SH-SY5Y (cell line): Measurements from ENCODE around the gene OR6B2.

Experiments
- GATA2 ChIP-seq: IDR thresholded peaks from 2 replicates; pipeline ENCODE4 v1.6.1; 2011; ENCODE audit warnings: mild to moderate bottlenecking, low read depth, low read length
- GATA3 ChIP-seq: IDR thresholded peaks from 2 replicates; pipeline ENCODE4 v1.6.1; 2011; ENCODE audit warnings: low read depth, mild to moderate bottlenecking, low read length, moderate library complexity

Gene OR6B2

GRCh38 chr2:240030379-240031094, at the start of gene OR6B2:
OR6B2 (minus strand) TSS chr2:240030429; CDS start chr2:240030429, 0 bp downstream.
- TF ChIP-seq GATA2, result no peak
- TF ChIP-seq GATA3, result no peak

GRCh38 chr2:240078631-240079030, 48.4 kb upstream of the OR6B2 start:
- TF ChIP-seq GATA2, result no peak
- TF ChIP-seq GATA3, result no peak

GRCh38 chr2:240077442-240077841, 47.2 kb upstream of the OR6B2 start:
- TF ChIP-seq GATA3 (no peak), GATA2 (no peak)

GRCh38 chr2:240074545-240074944, 44.3 kb upstream of the OR6B2 start:
- TF ChIP-seq GATA2 (peak; percentile 86), GATA3 (peak; percentile 78)

GRCh38 chr2:240070907-240071306, 40.7 kb upstream of the OR6B2 start:
- TF ChIP-seq GATA3, result no peak
- TF ChIP-seq GATA2, result no peak

- no peak for TF ChIP-seq GATA2
- no peak for TF ChIP-seq GATA3
Observed at GRCh38 chr2:240069829-240070228, 39.6 kb upstream of the OR6B2 start.

- TF ChIP-seq GATA2 (no peak), GATA3 (no peak)
Observed at GRCh38 chr2:240068193-240068592, 38.0 kb upstream of the OR6B2 start.

GRCh38 chr2:240066489-240066888, 36.3 kb upstream of the OR6B2 start:
- TF ChIP-seq GATA3 (no peak), GATA2 (no peak)

- TF ChIP-seq GATA3, result no peak
- TF ChIP-seq GATA2, result no peak
Observed at GRCh38 chr2:240064898-240065297, 34.7 kb upstream of the OR6B2 start.

GRCh38 chr2:240060977-240061591, 30.9 kb upstream of the OR6B2 start:
- TF ChIP-seq GATA3, result no peak
- no peak for TF ChIP-seq GATA2

GRCh38 chr2:240056678-240057077, 26.4 kb upstream of the OR6B2 start:
- no peak for TF ChIP-seq GATA2
- TF ChIP-seq GATA3, result no peak

GRCh38 chr2:240055177-240055917, 25.1 kb upstream of the OR6B2 start:
- TF ChIP-seq GATA2 (no peak), GATA3 (no peak)

GRCh38 chr2:240053173-240054155, 23.2 kb upstream of the OR6B2 start, which contains the start of gene OR6B3:
OR6B3 (minus strand) TSS chr2:240053521.
- TF ChIP-seq GATA3, result no peak
- no peak for TF ChIP-seq GATA2
